Skeletal muscle tissue (tissue), 4 donors: ENCODE measurements around the gene DDX28. TPM values are rescaled to one million over a fixed set of nuclear protein-coding genes. Genes with fewer than 3 reads are reported as not detected.
"Not testable (repeated sequence)": the region's sequence is repeated elsewhere in the genome, so short reads cannot be mapped to it uniquely, and the experiment has no call there.

Source experiments
- H3K27ac ChIP-seq: one replicate; pipeline ENCODE4 v1.7.0; 2013; ENCODE audit warnings: mild to moderate bottlenecking, low read depth, low read length, inconsistent platforms
- H3K27me3 ChIP-seq, 3 donors: one replicate each; pipeline ENCODE4 v1.7.0; 2013; ENCODE audit warnings: low read length in 3 of 3; ENCODE audit not compliant: control insufficient read depth in 3 of 3, insufficient read depth in 3 of 3
- H3K36me3 ChIP-seq, 3 donors: one replicate each; pipeline ENCODE4 v1.7.0; 2013; ENCODE audit warnings: low read length in 3 of 3; ENCODE audit not compliant: control insufficient read depth in 3 of 3, insufficient read depth in 3 of 3
- H3K4me1 ChIP-seq, 3 donors: one replicate each; pipeline ENCODE4 v1.7.0; 2013; ENCODE audit warnings: low read length in 3 of 3, mild to moderate bottlenecking in 3 of 3; ENCODE audit not compliant: control insufficient read depth in 3 of 3, insufficient read depth in 3 of 3
- H3K4me3 ChIP-seq, 3 donors: one replicate each; pipeline ENCODE4 v1.7.0; 2013; ENCODE audit warnings: low read length in 3 of 3
- H3K9ac ChIP-seq, 3 donors: one replicate each; pipeline ENCODE4 v1.7.0; 2013; ENCODE audit warnings: low read length in 3 of 3, mild to moderate bottlenecking in 3 of 3, moderate library complexity in 2 of 3, low read depth in 1 of 3
- H3K9me3 ChIP-seq, 3 donors: one replicate each; pipeline ENCODE4 v1.7.0; 2013; ENCODE audit warnings: low read length in 3 of 3; ENCODE audit not compliant: control insufficient read depth in 3 of 3
- total RNA-seq: library from RNA; depleted of rRNA; stranded (reverse); fragments of >200 nt; gene quantifications from one replicate; pipeline ENCODE4 v1.2.3, GENCODE V29; 2014
- donor health status: Osteomylitis.

DDX28 gene
- total RNA-seq, 1 donor from 2014 or later: 14.1 TPM

- not testable (repeated sequence) for H3K4me1 ChIP-seq, H3K4me3 ChIP-seq
Measured at GRCh38 chr16:67998779-67999688, 24.0 kb downstream of the DDX28 start, which contains the start of gene DPEP2. TSS of gene DPEP2 (minus strand) at chr16:67999484. CDS start at chr16:67993212, 6,272 bp downstream.

GRCh38 chr16:67998231-67998778 lies 24.7 kb downstream of the DDX28 start:
- H3K9me3 ChIP-seq, H3K4me3 ChIP-seq, H3K9ac ChIP-seq, H3K27ac ChIP-seq, H3K36me3 ChIP-seq, H3K27me3 ChIP-seq: not testable (repeated sequence)
- peaks cover 6 to 14% (median 11%) of the 10 kb centered on the region in 3 donors for H3K4me1 ChIP-seq

More at GRCh38 chr16:67998779-67999688, 24.0 kb downstream of the DDX28 start, which contains the start of gene DPEP2:
- H3K27me3 ChIP-seq, H3K36me3 ChIP-seq, H3K9me3 ChIP-seq, H3K9ac ChIP-seq: not testable (repeated sequence)
- H3K27ac ChIP-seq: peak within 1 kb of the TSS; percentile 60

GRCh38 chr16:67996666-67997065 lies 26.4 kb downstream of the DDX28 start:
- H3K36me3 ChIP-seq: peaks cover 0 to 4% (median 3%) of the 10 kb centered on the region in 3 donors

GRCh38 chr16:67995423-67995822 lies 27.6 kb downstream of the DDX28 start:
- H3K36me3 ChIP-seq: peaks cover 0 to 5% (median 3%) of the 10 kb centered on the region in 3 donors
- H3K9ac ChIP-seq: no peak overlapping the region
- H3K9me3 ChIP-seq: no peaks in the 10 kb centered on the region
- H3K4me1 ChIP-seq: peaks cover 15 to 37% (median 36%) of the 10 kb centered on the region in 3 donors
- H3K27me3 ChIP-seq: no peaks in the 10 kb centered on the region
- no peak overlapping the region for H3K4me3 ChIP-seq
- no peak overlapping the region for H3K27ac ChIP-seq

More at GRCh38 chr16:67996666-67997065, 26.4 kb downstream of the DDX28 start:
- Histone ChIP-seq H3K9me3 (no peaks in the 10 kb centered on the region), H3K9ac (no peak overlapping the region), H3K27ac (no peak overlapping the region), H3K4me1 (peaks cover 13 to 29% (median 28%) of the 10 kb centered on the region in 3 donors), H3K27me3 (no peaks in the 10 kb centered on the region), H3K4me3 (no peak overlapping the region)

GRCh38 chr16:67994040-67994408 lies 29.0 kb downstream of the DDX28 start:
- H3K27me3 ChIP-seq, H3K36me3 ChIP-seq, H3K9me3 ChIP-seq, H3K4me3 ChIP-seq: not testable (repeated sequence)
- Histone ChIP-seq H3K4me1 (peaks cover 27 to 45% (median 43%) of the 10 kb centered on the region in 3 donors), H3K9ac (peak overlapping the region in 2 of 3 donors; percentile 67 to 75), H3K27ac (peak overlapping the region; percentile 58)

- Histone ChIP-seq H3K4me1 (peaks cover 33 to 51% (median 49%) of the 10 kb centered on the region in 3 donors), H3K27ac (peak overlapping the region; percentile 58)
Measured at GRCh38 chr16:67993207-67994039, 29.6 kb downstream of the DDX28 start.

GRCh38 chr16:67992661-67993206 lies 30.3 kb downstream of the DDX28 start:
- no peaks in the 10 kb centered on the region for H3K27me3 ChIP-seq
- peaks cover 38 to 53% (median 53%) of the 10 kb centered on the region in 3 donors for H3K4me1 ChIP-seq
- H3K36me3 ChIP-seq: peaks cover 0 to 5% (median 3%) of the 10 kb centered on the region in 3 donors
- H3K9ac ChIP-seq: peak overlapping the region in 1 of 3 donors; percentile 75
- H3K9me3 ChIP-seq: no peaks in the 10 kb centered on the region
- H3K4me3 ChIP-seq: peak overlapping the region in 2 of 3 donors; percentile 22 to 64
- no peak overlapping the region for H3K27ac ChIP-seq

More at GRCh38 chr16:67993207-67994039, 29.6 kb downstream of the DDX28 start:
- Histone ChIP-seq H3K9me3 (no peaks in the 10 kb centered on the region), H3K4me3 (peak overlapping the region; percentile 48 to 66 (median 64)), H3K27me3 (no peaks in the 10 kb centered on the region), H3K9ac (peak overlapping the region; percentile 67 to 75 (median 74)), H3K36me3 (peaks cover 0 to 5% (median 3%) of the 10 kb centered on the region in 3 donors)

- Histone ChIP-seq H3K4me1 (peaks cover 53 to 75% (median 70%) of the 10 kb centered on the region in 3 donors), H3K36me3 (peaks cover 0 to 5% (median 3%) of the 10 kb centered on the region in 3 donors), H3K9me3 (no peaks in the 10 kb centered on the region), H3K4me3 (peak overlapping the region; percentile 38 to 58 (median 50)), H3K27me3 (no peaks in the 10 kb centered on the region), H3K27ac (peak overlapping the region; percentile 97), H3K9ac (peak overlapping the region; percentile 38 to 90 (median 43))
Measured at GRCh38 chr16:67990018-67990386, 33.0 kb downstream of the DDX28 start.

- peak overlapping the region; percentile 97 for H3K27ac ChIP-seq
- H3K9me3 ChIP-seq: no peaks in the 10 kb centered on the region
- H3K36me3 ChIP-seq: peaks cover 0 to 5% (median 3%) of the 10 kb centered on the region in 3 donors
- peak overlapping the region; percentile 38 to 90 (median 70) for H3K9ac ChIP-seq
- peaks cover 58 to 81% (median 75%) of the 10 kb centered on the region in 3 donors for H3K4me1 ChIP-seq
- peak overlapping the region; percentile 38 to 72 (median 64) for H3K4me3 ChIP-seq
- H3K27me3 ChIP-seq: no peaks in the 10 kb centered on the region
Measured at GRCh38 chr16:67989322-67990017, 33.6 kb downstream of the DDX28 start.
